Osteocyte (in vitro differentiated cells): ENCODE data around the gene PPP3R1. TPM values are rescaled to one million over a fixed set of nuclear protein-coding genes. Genes with fewer than 3 reads are reported as not detected.

Source experiments
- DNase-seq: peaks from one replicate; pipeline ENCODE4 v3.0.0; 2021; ENCODE audit warnings: mixed read lengths; ENCODE audit not compliant: unreplicated experiment; ENCODE audit errors: extremely low spot score
- H3K27ac Mint-ChIP-seq: one replicate; pipeline ENCODE4 v1.8.0; 2021; ENCODE audit warnings: mild to moderate bottlenecking, mixed read lengths; ENCODE audit not compliant: unreplicated experiment
- H3K27me3 Mint-ChIP-seq: one replicate; pipeline ENCODE4 v1.8.0; 2021; ENCODE audit warnings: mixed read lengths; ENCODE audit not compliant: unreplicated experiment
- H3K36me3 Mint-ChIP-seq: one replicate; pipeline ENCODE4 v1.8.0; 2021; ENCODE audit warnings: mixed read lengths; ENCODE audit not compliant: unreplicated experiment
- H3K4me1 Mint-ChIP-seq: one replicate; pipeline ENCODE4 v1.8.0; 2021; ENCODE audit warnings: mixed read lengths; ENCODE audit not compliant: unreplicated experiment
- H3K4me3 Mint-ChIP-seq: one replicate; pipeline ENCODE4 v1.8.0; 2021; ENCODE audit warnings: mild to moderate bottlenecking, moderate library complexity, mixed read lengths; ENCODE audit not compliant: unreplicated experiment
- H3K9me3 Mint-ChIP-seq: one replicate; pipeline ENCODE4 v1.8.0; 2021; ENCODE audit warnings: mixed read lengths; ENCODE audit not compliant: unreplicated experiment
- CTCF ChIP-seq: fragments of 200-600 bp; sonication (generic); IDR thresholded peaks from 2 replicates; pipeline ENCODE4 v1.5.0; 2021; ENCODE audit warnings: antibody characterized with exemption, mild to moderate bottlenecking, moderate library complexity
- total RNA-seq: library from RNA; stranded (reverse); gene quantifications from 2 replicates; pipeline ENCODE4 v1.2.1, GENCODE V29; 2021

The PPP3R1 gene
- total RNA-seq, 1 donor from 2014 or later: 68.4 TPM

GRCh38 chr2:68236103-68236734 lies 16.1 kb downstream of the PPP3R1 start:
- DNase-seq: no peak
- H3K9me3 Mint-ChIP-seq: no peaks in the 10 kb centered on the region
- H3K4me1 Mint-ChIP-seq: peaks cover 61% of the 10 kb centered on the region
- H3K27ac Mint-ChIP-seq: no peak overlapping the region
- H3K27me3 Mint-ChIP-seq: no peaks in the 10 kb centered on the region
- H3K4me3 Mint-ChIP-seq: no peak overlapping the region
- H3K36me3 Mint-ChIP-seq: no peaks in the 10 kb centered on the region
- TF ChIP-seq CTCF: no peak

DNA sequence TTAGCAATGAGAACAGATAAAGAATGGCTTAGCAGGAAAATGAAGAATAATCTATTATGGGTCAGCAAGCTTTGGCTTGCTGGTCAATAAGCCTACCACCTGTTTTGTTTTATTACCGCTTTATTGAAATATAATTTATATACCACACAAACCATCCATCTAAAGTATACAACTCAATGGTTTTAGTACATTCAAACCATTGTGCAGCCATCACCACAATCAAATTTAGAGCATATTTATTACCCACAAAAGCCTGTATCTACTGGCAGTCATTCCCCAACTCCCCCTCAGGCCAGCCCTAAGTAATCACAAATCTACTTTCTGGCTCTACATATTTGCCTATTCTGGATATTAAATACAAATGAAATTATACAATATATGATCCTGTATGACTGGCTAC lies 17.2 kb downstream of the PPP3R1 start:
- no peaks in the 10 kb centered on the region for H3K36me3 Mint-ChIP-seq
- no peak overlapping the region for H3K4me3 Mint-ChIP-seq
- no peak for TF ChIP-seq CTCF
- H3K4me1 Mint-ChIP-seq: peaks cover 65% of the 10 kb centered on the region
- no peaks in the 10 kb centered on the region for H3K27me3 Mint-ChIP-seq
- no peaks in the 10 kb centered on the region for H3K9me3 Mint-ChIP-seq
- no peak overlapping the region for H3K27ac Mint-ChIP-seq
- DNase-seq: no peak

DNA sequence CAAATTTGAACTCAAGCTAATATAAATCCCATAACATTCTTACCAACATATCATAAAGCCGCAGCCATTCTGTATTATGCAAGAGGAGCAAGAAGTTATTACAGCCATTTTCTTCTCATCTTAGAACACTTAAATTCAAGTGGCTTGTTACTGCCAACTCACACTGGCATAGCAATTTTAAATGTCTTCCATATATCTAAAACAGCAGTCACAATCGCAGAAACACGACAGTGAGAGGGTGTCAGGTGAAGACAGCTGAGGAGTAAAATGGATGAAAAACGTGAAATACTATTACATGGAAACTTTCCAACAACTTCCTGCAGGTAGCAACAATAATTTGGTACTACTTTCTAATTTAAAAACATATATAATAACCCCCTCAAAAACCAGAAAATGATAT lies 17.9 kb downstream of the PPP3R1 start:
- Mint-ChIP-seq H3K27ac (no peak overlapping the region), H3K4me3 (no peak overlapping the region), H3K27me3 (no peaks in the 10 kb centered on the region), H3K4me1 (peaks cover 66% of the 10 kb centered on the region), H3K36me3 (no peaks in the 10 kb centered on the region), H3K9me3 (no peaks in the 10 kb centered on the region)
- TF ChIP-seq CTCF: no peak
- no peak for DNase-seq

- no peaks in the 10 kb centered on the region for H3K9me3 Mint-ChIP-seq
- no peak for DNase-seq
- H3K36me3 Mint-ChIP-seq: no peaks in the 10 kb centered on the region
- H3K4me3 Mint-ChIP-seq: no peak overlapping the region
- TF ChIP-seq CTCF: no peak
- no peaks in the 10 kb centered on the region for H3K27me3 Mint-ChIP-seq
- peaks cover 54% of the 10 kb centered on the region for H3K4me1 Mint-ChIP-seq
- H3K27ac Mint-ChIP-seq: peak overlapping the region; percentile 84
Observed at GRCh38 chr2:68231061-68231372, 21.3 kb downstream of the PPP3R1 start.

DNA sequence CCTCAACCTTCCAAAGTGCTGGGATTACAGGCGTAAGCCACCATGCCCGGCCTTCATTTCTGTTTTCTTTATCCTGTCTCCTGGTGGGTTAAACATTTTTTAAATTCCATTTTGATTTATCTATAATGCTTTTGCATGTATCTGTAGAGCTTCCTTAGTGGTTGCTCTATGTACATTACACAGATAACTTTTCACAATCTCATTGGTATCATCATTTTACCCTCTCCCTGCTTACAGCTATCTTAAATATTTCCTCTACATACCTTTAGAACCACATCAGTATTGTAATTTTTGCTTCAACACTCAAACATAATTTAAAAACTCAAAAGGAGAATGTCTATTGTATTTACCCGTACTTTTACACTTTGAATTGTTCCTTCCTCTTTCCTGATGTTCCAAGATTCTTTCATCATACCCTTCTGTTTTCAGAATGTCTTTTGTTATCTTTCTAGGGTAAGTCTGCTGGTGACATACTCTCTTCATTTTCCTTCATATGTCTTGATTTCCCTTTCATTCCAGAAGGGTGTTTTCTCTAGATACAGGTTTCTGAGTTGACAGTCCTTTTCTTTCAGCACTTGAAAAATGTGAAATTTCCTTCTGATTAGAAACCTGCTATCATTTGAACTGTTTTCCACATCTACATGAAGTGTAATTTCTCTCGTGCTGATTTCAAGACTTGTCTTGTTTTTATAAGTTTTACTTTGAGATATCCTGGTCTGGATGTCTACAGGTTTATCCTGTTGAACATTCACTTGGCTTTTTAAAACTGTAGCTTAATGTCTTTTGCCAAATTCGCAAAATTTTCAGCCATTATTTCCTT lies 21.9 kb downstream of the PPP3R1 start:
- peak overlapping the region; percentile 84 for H3K27ac Mint-ChIP-seq
- peaks cover 50% of the 10 kb centered on the region for H3K4me1 Mint-ChIP-seq
- no peaks in the 10 kb centered on the region for H3K27me3 Mint-ChIP-seq
- no peaks in the 10 kb centered on the region for H3K36me3 Mint-ChIP-seq
- TF ChIP-seq CTCF: no peak
- H3K4me3 Mint-ChIP-seq: peak overlapping the region; percentile 31
- DNase-seq: no peak
- no peaks in the 10 kb centered on the region for H3K9me3 Mint-ChIP-seq
